Activated CD4-positive, alpha-beta memory T cell treated with anti-CD3 and anti-CD28 coated beads for 36 hours (primary cell): ENCODE results near the gene SLC6A18. TPM values are rescaled to one million over a fixed set of nuclear protein-coding genes. Genes with fewer than 3 reads are reported as not detected.
"Not testable (repeated sequence)": the region's sequence is repeated elsewhere in the genome, so short reads cannot be mapped to it uniquely, and the experiment has no call there.

Experiments used
- CTCF ChIA-PET: fragments of 350-600 bp; sonication (Branson Sonifier 250); formaldehyde crosslinking; loops from one replicate; lab custom pipeline; 2021; ENCODE audit warnings: antibody characterized with exemption, inconsistent platforms; lab: Charles Lee
- POLR2A ChIA-PET: fragments of 350-600 bp; sonication (Branson Sonifier 250); formaldehyde crosslinking; loops from one replicate; lab custom pipeline; 2021; ENCODE audit warnings: antibody characterized with exemption; lab: Charles Lee
- DNase-seq: peaks from one replicate; pipeline ENCODE4 v3.0.0-alpha.2; 2020
- H3K27ac Mint-ChIP-seq: one replicate; pipeline ENCODE4 v1.8.0; 2021; ENCODE audit warnings: mixed read lengths
- H3K27me3 Mint-ChIP-seq: one replicate; pipeline ENCODE4 v1.8.0; 2021; ENCODE audit warnings: mixed read lengths
- H3K36me3 Mint-ChIP-seq: one replicate; pipeline ENCODE4 v1.8.0; 2021; ENCODE audit warnings: mixed read lengths
- H3K4me1 Mint-ChIP-seq: one replicate; pipeline ENCODE4 v1.8.0; 2021; ENCODE audit warnings: low read depth, mixed read lengths
- H3K4me3 Mint-ChIP-seq: one replicate; pipeline ENCODE4 v1.8.0; 2021; ENCODE audit warnings: mild to moderate bottlenecking, mixed read lengths
- H3K9me3 Mint-ChIP-seq: one replicate; pipeline ENCODE4 v1.8.0; 2021; ENCODE audit warnings: mixed read lengths
- intact Hi-C: fragments of 100-400 bp; cut with micrococcal nuclease; formaldehyde crosslinking; loops from one replicate; pipeline ENCODE4 v1.15.1; 2023
- total RNA-seq, 2 experiments: library from RNA; stranded (reverse); gene quantifications; one replicate each; pipeline ENCODE4 v1.2.3, GENCODE V29; 2021

SLC6A18 gene
- total RNA-seq, 2 experiments from 2014 or later: not detected

DNA sequence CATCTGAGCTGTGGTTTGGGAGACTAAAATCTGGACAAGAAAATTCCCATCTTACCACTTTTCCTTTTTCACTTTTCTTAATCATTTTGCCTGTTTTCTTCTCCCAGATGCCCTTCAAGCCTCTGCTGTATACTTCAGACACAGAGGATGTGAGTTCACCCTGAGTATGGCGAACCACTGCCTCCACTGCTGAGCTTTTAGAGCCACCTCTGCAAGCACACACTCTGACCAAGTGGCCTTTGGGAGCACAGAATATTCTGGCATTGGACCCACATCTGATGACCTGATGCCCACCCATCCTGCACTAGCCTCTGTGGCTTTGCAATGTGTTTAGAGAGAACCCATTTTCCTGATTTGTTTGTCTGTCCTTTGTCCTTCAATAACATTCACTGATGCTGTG lies 37.2 kb downstream of the SLC6A18 start:
- no peaks in the 10 kb centered on the region for H3K9me3 Mint-ChIP-seq
- H3K4me3 Mint-ChIP-seq: no peak overlapping the region
- CTCF ChIA-PET: no interaction called here

GRCh38 chr5:1264211-1264610 lies 39.0 kb downstream of the SLC6A18 start:
- ChIA-PET CTCF (no interaction called here), POLR2A (no interaction called here)
- DNase-seq: no peak
- H3K36me3 Mint-ChIP-seq: no peaks in the 10 kb centered on the region
- no peaks in the 10 kb centered on the region for H3K27me3 Mint-ChIP-seq
- no peak overlapping the region for H3K27ac Mint-ChIP-seq
- no peak overlapping the region for H3K4me3 Mint-ChIP-seq
- peaks cover 8% of the 10 kb centered on the region for H3K4me1 Mint-ChIP-seq
- no peaks in the 10 kb centered on the region for H3K9me3 Mint-ChIP-seq
- intact Hi-C loops: no loop called here

More for the DNA sequence above, 37.2 kb downstream of the SLC6A18 start:
- no peaks in the 10 kb centered on the region for H3K27me3 Mint-ChIP-seq
- no peaks in the 10 kb centered on the region for H3K4me1 Mint-ChIP-seq
- intact Hi-C loops: no loop called here
- no peak overlapping the region for H3K27ac Mint-ChIP-seq
- H3K36me3 Mint-ChIP-seq: no peaks in the 10 kb centered on the region
- POLR2A ChIA-PET: no interaction called here
- DNase-seq: no peak

DNA sequence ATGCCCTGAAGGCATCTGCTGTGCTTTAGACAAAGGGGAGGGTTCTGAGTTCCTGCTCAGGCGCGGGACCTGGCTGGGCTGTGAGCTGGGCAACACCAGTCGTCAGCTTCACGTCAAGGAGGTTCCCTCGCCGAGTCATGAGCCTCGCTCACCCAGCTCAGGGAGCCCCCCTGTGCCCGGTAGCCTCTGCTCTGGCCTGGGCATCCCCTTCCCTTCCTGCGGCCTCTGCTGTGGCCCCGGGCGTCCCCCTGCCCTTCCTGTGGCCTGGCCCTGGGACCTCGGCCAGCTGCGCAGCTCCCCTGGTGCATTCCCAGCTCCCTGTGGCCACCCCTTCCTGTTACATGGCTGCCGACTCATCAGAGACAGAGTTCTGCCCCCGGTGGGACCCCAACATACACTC lies 39.8 kb downstream of the SLC6A18 start:
- Mint-ChIP-seq H3K4me1 (peaks cover 8% of the 10 kb centered on the region), H3K9me3 (no peaks in the 10 kb centered on the region), H3K4me3 (no peak overlapping the region), H3K36me3 (no peaks in the 10 kb centered on the region), H3K27me3 (no peaks in the 10 kb centered on the region), H3K27ac (no peak overlapping the region)
- intact Hi-C loops: no loop called here
- no peak for DNase-seq
- POLR2A ChIA-PET: no interaction called here
- CTCF ChIA-PET: no interaction called here

DNA sequence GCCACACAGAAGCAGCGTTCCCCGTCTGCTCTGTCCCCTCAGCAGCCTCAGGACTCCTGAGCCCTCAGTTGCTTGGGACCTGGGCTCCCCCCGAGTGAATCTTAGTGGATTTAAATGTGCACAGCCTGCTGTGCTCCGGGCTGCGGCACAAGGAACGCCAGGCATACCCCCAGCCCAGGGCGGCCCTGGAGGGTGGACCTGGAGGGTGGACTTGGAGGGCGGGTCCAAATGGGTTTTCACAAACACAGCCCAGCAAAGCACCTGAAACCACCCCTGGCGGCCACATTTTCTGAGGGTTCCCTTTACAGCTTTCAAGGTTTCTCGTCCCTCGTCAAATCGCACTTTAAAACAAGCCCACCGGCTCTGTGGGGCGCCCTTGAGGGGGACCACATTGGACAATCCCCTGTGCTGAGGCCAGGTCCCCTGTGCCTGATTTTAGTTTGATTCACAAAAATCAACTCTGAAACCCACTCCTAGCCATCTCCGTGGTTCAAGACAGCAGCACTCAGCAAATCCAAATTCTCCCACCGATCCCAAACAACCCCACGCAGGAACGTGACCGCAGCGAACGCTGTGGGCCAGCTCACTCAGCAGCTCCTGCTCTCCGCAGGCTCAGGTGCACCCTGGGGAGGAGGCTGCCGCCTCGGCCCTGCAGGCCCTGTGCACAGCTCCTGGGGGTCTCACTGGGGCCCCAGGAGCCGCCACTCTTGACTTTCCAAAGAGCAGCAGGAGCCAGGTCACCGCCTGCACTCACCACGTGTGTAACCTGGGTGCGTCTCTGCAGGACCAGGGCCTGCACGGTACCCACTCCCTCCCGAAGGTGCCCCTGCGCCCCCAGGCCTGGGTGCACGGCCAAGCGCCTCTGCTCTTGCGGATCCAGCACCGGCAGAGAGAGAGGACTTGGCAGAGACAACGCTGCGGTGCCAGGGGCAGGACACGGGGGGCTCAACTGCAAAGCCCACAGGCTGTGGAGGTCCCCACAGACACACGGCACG lies 40.6 kb downstream of the SLC6A18 start:
- intact Hi-C loops: no loop called here
- H3K27me3 Mint-ChIP-seq: no peaks in the 10 kb centered on the region
- H3K4me3 Mint-ChIP-seq: no peak overlapping the region
- ChIA-PET CTCF (interaction anchor here (1.4 kb wide), 1 partner anchor 114 kb away, joined by 5 read pairs; no protein-coding TSS in a partner anchor), POLR2A (no interaction called here)
- no peaks in the 10 kb centered on the region for H3K9me3 Mint-ChIP-seq
- no peak for DNase-seq
- peaks cover 8% of the 10 kb centered on the region for H3K4me1 Mint-ChIP-seq
- no peak overlapping the region for H3K27ac Mint-ChIP-seq
- no peaks in the 10 kb centered on the region for H3K36me3 Mint-ChIP-seq

DNA sequence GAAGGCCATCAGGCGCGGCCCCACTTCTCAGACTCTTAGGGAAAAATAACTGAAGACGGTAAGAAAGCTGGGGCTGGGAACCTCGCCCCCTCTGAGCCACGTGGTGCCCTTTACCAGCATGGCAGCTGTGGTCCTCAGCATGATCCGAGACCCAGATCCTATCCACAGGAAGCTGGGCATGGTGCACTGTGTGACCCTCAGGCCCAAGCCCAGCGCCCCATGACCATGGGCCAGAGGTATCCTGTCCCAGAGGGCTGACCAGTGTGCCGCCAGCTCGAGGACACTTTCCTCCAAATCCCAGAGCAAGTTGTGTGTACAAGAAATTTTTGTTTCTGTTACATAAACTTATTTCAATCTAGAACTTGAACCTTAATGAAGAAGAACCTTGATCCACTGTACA lies 41.6 kb downstream of the SLC6A18 start:
- H3K9me3 Mint-ChIP-seq: no peaks in the 10 kb centered on the region
- no peak overlapping the region for H3K4me3 Mint-ChIP-seq
- no peak overlapping the region for H3K27ac Mint-ChIP-seq
- peaks cover 8% of the 10 kb centered on the region for H3K4me1 Mint-ChIP-seq
- intact Hi-C loops: no loop called here
- no peaks in the 10 kb centered on the region for H3K36me3 Mint-ChIP-seq
- no peak for DNase-seq
- ChIA-PET CTCF (interaction anchor here (1.4 kb wide), 1 partner anchor 113 kb away, joined by 5 read pairs; no protein-coding TSS in a partner anchor), POLR2A (no interaction called here)
- H3K27me3 Mint-ChIP-seq: no peaks in the 10 kb centered on the region

- CTCF ChIA-PET: interaction anchor here (1.4 kb wide), 1 partner anchor 113 kb away, joined by 5 read pairs; no protein-coding TSS in a partner anchor
These were observed 42.3 kb downstream of the SLC6A18 start for GRCh38 chr5:1267464-1267863.

DNA sequence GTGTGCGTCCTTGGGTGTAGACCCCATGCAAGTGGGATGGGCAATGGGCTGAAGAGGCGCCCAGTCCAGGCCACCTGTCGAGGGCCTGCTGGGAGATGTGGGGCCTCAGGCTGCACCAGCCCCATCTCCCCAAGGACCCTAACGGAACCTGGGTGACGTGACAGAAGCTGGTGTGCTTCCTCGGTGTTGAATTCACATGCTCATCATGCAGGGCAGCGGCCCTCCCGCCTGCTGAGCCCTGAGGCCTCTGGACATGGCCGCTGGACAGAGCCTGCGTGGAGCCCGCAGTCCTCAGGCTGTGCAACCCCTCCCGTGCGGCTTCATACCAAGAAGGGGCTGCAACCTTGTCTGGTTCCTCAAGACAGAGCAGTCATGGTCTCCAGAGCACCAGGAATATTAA lies 42.9 kb downstream of the SLC6A18 start:
- H3K4me1 Mint-ChIP-seq: peaks cover 8% of the 10 kb centered on the region
- no peak for DNase-seq
- no peak overlapping the region for H3K4me3 Mint-ChIP-seq
- H3K27me3 Mint-ChIP-seq: no peaks in the 10 kb centered on the region
- H3K9me3 Mint-ChIP-seq: no peaks in the 10 kb centered on the region
- intact Hi-C loops: no loop called here
- ChIA-PET CTCF (no interaction called here), POLR2A (no interaction called here)
- H3K27ac Mint-ChIP-seq: no peak overlapping the region
- H3K36me3 Mint-ChIP-seq: no peaks in the 10 kb centered on the region

More at GRCh38 chr5:1267464-1267863, 42.3 kb downstream of the SLC6A18 start:
- H3K27ac Mint-ChIP-seq, DNase-seq, intact Hi-C loops, POLR2A ChIA-PET, H3K9me3 Mint-ChIP-seq, H3K27me3 Mint-ChIP-seq, H3K4me3 Mint-ChIP-seq, H3K36me3 Mint-ChIP-seq, H3K4me1 Mint-ChIP-seq: not testable (repeated sequence)

DNA sequence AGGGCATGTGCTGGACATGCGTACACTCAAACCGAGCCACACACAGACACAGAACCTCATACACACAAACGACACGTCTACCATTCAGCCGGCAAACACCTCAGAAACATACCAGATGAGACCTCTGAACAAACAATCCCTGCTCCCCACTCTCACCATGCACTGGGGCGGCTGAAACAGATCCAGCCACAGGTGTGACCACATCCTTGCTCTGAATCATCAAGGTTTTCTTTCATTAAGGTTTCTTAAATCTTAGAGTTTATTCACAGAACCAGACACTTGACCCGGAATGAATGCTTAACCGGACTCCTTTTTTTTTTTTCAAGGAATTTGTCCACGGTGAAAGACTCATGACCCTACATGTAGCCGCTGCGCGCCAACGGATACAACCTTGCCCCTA lies 43.5 kb downstream of the SLC6A18 start:
- no peak overlapping the region for H3K27ac Mint-ChIP-seq
- no peaks in the 10 kb centered on the region for H3K27me3 Mint-ChIP-seq
- no peak overlapping the region for H3K4me3 Mint-ChIP-seq
- H3K4me1 Mint-ChIP-seq: peaks cover 8% of the 10 kb centered on the region
- DNase-seq: peak; percentile 57
- ChIA-PET POLR2A (no interaction called here), CTCF (no interaction called here)
- no peaks in the 10 kb centered on the region for H3K9me3 Mint-ChIP-seq
- intact Hi-C loops: no loop called here
- H3K36me3 Mint-ChIP-seq: no peaks in the 10 kb centered on the region

DNA sequence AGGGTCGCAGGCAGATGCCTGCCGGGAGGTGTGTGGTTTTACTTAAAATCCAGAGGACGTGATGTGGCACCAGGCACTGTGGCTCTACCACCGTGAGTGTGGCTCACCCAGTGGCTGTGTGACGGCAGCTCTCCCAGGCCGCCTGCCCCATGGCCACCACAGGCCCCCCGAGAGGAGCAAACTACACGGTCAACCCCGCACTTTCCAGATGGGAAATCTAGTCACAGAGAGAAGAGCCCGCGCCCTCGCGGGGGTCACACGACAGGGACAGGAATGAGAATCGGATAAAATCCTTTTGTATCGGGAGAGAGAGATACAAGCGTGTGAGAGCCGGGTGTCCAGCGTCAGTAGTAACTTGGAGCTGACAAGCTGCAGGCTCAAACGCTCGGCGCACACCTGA lies 45.2 kb downstream of the SLC6A18 start:
- intact Hi-C loops: no loop called here
- no peaks in the 10 kb centered on the region for H3K9me3 Mint-ChIP-seq
- no peaks in the 10 kb centered on the region for H3K27me3 Mint-ChIP-seq
- no peaks in the 10 kb centered on the region for H3K36me3 Mint-ChIP-seq
- H3K4me1 Mint-ChIP-seq: peaks cover 8% of the 10 kb centered on the region
- ChIA-PET POLR2A (no interaction called here), CTCF (no interaction called here)
- H3K27ac Mint-ChIP-seq: no peak overlapping the region
- no peak overlapping the region for H3K4me3 Mint-ChIP-seq
- DNase-seq: no peak

DNA sequence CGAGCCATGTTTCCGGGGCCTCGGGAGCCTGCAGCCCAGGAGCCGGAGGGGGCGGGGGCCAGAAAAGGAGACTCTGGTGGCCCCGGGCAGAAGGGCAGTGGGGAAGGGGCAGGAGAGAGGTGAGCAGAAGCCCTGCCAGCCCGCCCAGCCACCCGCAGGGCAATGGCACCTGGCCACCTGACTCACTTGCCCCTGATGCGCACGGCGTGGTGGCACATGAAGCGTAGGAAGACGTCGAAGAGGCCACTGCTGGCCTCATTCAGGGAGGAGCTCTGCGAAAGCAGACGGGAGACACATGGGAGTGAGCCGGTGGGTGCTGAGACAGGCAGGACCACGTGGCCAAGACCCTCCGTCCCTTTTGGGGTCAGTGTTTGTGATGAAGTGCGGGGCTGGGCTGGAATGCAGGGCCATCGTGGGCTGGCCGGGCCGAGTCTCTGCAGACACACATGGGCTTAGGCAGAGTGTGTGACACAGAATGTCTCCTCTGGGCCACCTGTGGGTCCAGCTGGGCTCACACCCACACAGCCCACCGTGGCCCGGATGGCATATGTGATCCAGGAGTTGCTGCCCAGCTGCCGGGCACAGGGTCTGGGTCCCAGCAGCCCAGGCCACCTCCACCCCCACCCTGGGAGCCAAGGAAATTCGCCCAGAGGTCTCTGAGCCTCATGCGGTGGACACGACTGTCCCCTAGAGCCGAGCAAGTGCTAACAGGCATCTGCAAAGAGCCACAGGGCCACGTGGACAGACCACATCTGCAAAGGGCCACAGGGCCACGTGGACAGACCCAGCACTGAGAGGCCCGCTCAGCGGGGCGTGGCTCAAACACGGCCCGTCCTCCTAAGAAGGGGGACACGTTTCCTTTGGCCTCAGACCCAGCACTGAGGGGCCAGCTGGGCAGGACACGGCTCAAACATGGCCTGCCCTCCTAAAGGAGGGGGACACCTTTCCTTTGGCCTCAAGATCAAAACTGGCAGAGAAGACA lies 46.0 kb downstream of the SLC6A18 start:
- DNase-seq: no peak
- POLR2A ChIA-PET: interaction anchor here (0.6 kb wide), 1 partner anchor 199 kb away, joined by 3 read pairs; no protein-coding TSS in a partner anchor
- intact Hi-C loops: no loop called here
- H3K27ac Mint-ChIP-seq: no peak overlapping the region
- H3K36me3 Mint-ChIP-seq: no peaks in the 10 kb centered on the region
- no peaks in the 10 kb centered on the region for H3K27me3 Mint-ChIP-seq
- peaks cover 8% of the 10 kb centered on the region for H3K4me1 Mint-ChIP-seq
- no peaks in the 10 kb centered on the region for H3K9me3 Mint-ChIP-seq
- CTCF ChIA-PET: no interaction called here
- H3K4me3 Mint-ChIP-seq: no peak overlapping the region

- intact Hi-C loops: no loop called here
- ChIA-PET POLR2A (no interaction called here), CTCF (no interaction called here)
- DNase-seq: no peak
- H3K9me3 Mint-ChIP-seq: no peaks in the 10 kb centered on the region
- H3K4me1 Mint-ChIP-seq: peaks cover 8% of the 10 kb centered on the region
- H3K4me3 Mint-ChIP-seq: no peak overlapping the region
- no peaks in the 10 kb centered on the region for H3K36me3 Mint-ChIP-seq
- H3K27ac Mint-ChIP-seq: no peak overlapping the region
- H3K27me3 Mint-ChIP-seq: no peaks in the 10 kb centered on the region
These were observed 47.0 kb downstream of the SLC6A18 start for GRCh38 chr5:1272201-1272600.

DNA sequence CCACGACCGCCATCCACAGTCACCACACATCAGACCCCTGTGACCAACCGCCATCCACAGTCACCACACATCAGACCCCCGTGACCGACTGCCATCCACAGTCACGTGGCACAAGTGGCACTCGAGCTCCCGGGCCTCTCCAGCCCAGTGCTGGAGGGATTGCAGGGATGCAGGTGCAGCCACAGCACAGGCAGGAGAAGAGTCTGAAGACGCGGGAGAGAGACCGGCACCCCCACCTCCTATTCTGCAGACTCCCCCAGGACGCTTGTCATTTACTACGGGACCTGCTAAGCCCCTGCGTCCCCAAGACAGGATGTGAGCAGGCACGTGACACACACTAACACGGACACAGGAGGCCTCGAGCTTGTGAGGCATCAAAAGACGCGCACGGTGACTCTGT lies 48.6 kb downstream of the SLC6A18 start:
- H3K36me3 Mint-ChIP-seq: peaks cover 5% of the 10 kb centered on the region
- CTCF ChIA-PET: no interaction called here
- POLR2A ChIA-PET: no interaction called here

More for the DNA sequence above, 48.6 kb downstream of the SLC6A18 start:
- Mint-ChIP-seq H3K27ac (no peak overlapping the region), H3K9me3 (no peaks in the 10 kb centered on the region), H3K4me1 (peaks cover 4% of the 10 kb centered on the region), H3K4me3 (no peak overlapping the region), H3K27me3 (no peaks in the 10 kb centered on the region)
- no peak for DNase-seq
- intact Hi-C loops: no loop called here
